ENCODE results near the gene OR2M3. TPM values are rescaled to one million over a fixed set of nuclear protein-coding genes. Genes with fewer than 3 reads are reported as not detected.

Gene OR2M3
- total RNA-seq, 2 donors from 2014 or later = not detected

DNA sequence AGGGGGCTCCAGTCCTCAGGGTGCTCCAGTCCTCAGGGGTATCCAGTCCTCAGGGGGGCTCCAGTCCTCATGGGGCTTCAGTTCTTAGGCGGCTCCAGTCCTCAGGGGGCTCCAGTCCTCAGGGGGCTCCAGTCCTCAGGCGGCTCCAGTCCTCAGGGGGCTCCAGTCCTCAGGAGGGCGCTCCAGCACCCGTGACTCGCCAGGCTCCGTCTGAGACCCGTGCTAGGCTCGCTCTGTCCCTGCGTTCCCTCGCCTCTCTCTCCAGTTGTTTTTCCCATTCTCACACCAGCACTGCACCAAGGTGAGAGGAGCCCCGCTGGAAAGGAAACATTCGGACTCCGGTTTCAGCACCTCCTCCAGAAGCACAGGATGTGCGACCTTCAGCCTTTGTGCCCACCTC, 31.9 kb upstream of the OR2M3 start:
- Histone ChIP-seq H3K9ac (ENCODE audit: low read depth in 2 of 2, low read length in 2 of 2) (no peak overlapping the region), H3K9me3 (no peaks in the 10 kb centered on the region), H3K27ac (no peak overlapping the region), H3K4me1 (no peaks in the 10 kb centered on the region), H3K27me3 (no peaks in the 10 kb centered on the region), H3K4me3 (no peak overlapping the region), H3K36me3 (no peaks in the 10 kb centered on the region)
- TF ChIP-seq, protein P1, sequence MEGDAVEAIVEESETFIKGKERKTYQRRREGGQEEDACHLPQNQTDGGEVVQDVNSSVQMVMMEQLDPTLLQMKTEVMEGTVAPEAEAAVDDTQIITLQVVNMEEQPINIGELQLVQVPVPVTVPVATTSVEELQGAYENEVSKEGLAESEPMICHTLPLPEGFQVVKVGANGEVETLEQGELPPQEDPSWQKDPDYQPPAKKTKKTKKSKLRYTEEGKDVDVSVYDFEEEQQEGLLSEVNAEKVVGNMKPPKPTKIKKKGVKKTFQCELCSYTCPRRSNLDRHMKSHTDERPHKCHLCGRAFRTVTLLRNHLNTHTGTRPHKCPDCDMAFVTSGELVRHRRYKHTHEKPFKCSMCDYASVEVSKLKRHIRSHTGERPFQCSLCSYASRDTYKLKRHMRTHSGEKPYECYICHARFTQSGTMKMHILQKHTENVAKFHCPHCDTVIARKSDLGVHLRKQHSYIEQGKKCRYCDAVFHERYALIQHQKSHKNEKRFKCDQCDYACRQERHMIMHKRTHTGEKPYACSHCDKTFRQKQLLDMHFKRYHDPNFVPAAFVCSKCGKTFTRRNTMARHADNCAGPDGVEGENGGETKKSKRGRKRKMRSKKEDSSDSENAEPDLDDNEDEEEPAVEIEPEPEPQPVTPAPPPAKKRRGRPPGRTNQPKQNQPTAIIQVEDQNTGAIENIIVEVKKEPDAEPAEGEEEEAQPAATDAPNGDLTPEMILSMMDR (IDR thresholded peaks at IDR 0.05) = no peak
- intact Hi-C loops (cut with DNase I) = no loop called here
- DNase-seq = no peak

DNA sequence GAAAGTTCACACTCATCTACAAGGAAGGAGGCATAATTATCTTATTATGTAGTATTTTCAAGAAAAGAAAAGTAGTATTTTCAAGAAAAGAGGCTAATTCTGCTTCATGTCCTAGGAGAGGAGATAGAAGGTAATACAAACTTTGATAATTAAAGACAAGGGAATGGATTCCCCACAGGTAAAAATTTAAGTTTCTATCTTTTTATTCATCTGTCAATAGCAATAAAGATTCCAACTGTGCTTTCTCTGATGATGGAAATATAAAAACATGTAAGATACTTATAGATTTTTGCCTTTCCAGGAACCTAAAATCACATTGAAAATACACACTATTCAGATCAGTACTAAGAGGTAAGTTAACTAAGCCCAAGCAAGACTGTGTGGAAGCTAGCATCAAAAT, 22.5 kb upstream of the OR2M3 start, which contains the start of gene OR2M2:
Gene OR2M2 (plus strand): TSS at position 301 of the 400 bp plus-strand sequence. CDS start 5,165 bp downstream, outside the sequence.
- Histone ChIP-seq H3K9ac (ENCODE audit: low read depth in 2 of 2, low read length in 2 of 2) (no peak within 1 kb of the TSS), H3K4me3 (no peak within 1 kb of the TSS), H3K9me3 (no peaks in the 10 kb centered on the region), H3K27ac (no peak within 1 kb of the TSS), H3K36me3 (no peaks in the 10 kb centered on the region), H3K27me3 (no peaks in the 10 kb centered on the region), H3K4me1 (no peaks in the 10 kb centered on the region)
- DNase-seq = no peak
- TF ChIP-seq, protein P1 (IDR thresholded peaks at IDR 0.05) = no peak
- intact Hi-C loops (cut with DNase I) = no loop called here

DNA sequence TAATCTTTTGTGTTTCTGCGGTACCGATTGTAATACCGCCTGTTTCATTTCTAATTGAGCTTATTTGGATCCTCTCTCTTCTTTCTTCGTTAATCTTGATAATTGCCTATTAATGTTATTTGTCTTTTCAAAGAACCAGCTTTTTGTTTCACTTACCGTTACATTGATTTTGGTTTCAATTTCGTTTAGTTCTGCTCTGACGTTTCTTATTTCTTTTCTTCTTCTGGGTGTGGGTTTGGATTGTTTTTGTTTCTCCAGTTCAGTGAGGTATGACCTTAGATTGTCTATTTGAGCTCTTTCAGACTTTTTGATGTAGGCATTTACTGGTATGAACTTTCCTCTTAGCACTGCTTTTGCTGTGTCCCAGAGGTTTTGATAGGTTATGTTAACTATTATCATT, 13.1 kb upstream of the OR2M3 start:
- Histone ChIP-seq H3K9ac (ENCODE audit: low read depth in 2 of 2, low read length in 2 of 2) (no peak overlapping the region), H3K9me3 (no peaks in the 10 kb centered on the region), H3K27ac (no peak overlapping the region), H3K27me3 (no peaks in the 10 kb centered on the region), H3K36me3 (no peaks in the 10 kb centered on the region), H3K4me3 (no peak overlapping the region), H3K4me1 (no peaks in the 10 kb centered on the region)
- no peak for DNase-seq
- TF ChIP-seq, protein P1 (IDR thresholded peaks at IDR 0.05) = no peak
- intact Hi-C loops (cut with DNase I) = no loop called here

DNA sequence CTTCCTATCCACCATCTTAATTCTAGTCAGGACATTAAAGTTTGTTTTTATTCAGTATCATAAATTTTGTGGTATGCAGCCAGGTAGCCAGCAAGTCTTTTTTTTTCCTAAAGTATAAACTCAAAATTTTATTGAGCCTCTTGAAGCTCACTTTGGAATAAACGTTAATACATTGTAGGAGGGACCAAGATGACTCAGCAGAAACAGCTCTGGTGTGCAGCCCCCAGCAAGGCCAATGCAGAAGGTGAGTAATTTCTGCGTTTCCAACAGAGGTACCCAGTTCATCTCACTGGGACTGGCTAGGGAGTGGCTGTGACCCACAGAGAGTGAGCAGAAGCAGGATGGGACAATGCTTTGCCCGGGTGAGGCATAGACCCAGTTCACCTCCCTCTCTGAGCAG, 9.7 kb upstream of the OR2M3 start:
- Histone ChIP-seq H3K27me3 (no peaks in the 10 kb centered on the region), H3K4me3 (no peak overlapping the region), H3K9me3 (no peaks in the 10 kb centered on the region), H3K27ac (no peak overlapping the region), H3K9ac (ENCODE audit: low read depth in 2 of 2, low read length in 2 of 2) (no peak overlapping the region), H3K4me1 (no peaks in the 10 kb centered on the region), H3K36me3 (no peaks in the 10 kb centered on the region)
- no peak for DNase-seq
- intact Hi-C loops (cut with DNase I) = no loop called here
- TF ChIP-seq, protein P1 (IDR thresholded peaks at IDR 0.05) = no peak

DNA sequence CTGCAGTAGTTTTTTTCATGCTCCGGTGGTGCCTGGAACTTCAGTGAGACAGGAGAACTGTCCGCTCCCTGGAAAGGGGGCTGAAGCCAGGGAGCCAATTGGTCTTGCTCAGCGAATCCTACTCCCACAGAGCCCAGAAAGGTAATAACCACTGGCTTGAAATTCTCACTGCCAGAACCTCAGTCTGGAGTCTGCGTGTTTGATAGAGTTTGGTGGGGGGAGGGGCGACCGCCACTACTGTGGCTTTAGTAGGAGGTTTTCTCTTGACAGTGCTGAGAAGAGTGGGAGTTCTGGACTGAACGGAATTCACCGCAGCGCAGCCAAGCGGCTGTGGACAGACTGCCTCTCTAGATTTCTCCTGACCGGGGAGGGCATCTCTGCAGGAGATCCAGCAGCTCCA, 8.0 kb upstream of the OR2M3 start:
- intact Hi-C loops (cut with DNase I) = no loop called here
- Histone ChIP-seq H3K27me3 (no peaks in the 10 kb centered on the region), H3K4me1 (no peaks in the 10 kb centered on the region), H3K27ac (no peak overlapping the region), H3K9me3 (no peaks in the 10 kb centered on the region), H3K36me3 (no peaks in the 10 kb centered on the region), H3K4me3 (no peak overlapping the region), H3K9ac (ENCODE audit: low read depth in 2 of 2, low read length in 2 of 2) (no peak overlapping the region)
- no peak for DNase-seq
- TF ChIP-seq, protein P1 (IDR thresholded peaks at IDR 0.05) = no peak

DNA sequence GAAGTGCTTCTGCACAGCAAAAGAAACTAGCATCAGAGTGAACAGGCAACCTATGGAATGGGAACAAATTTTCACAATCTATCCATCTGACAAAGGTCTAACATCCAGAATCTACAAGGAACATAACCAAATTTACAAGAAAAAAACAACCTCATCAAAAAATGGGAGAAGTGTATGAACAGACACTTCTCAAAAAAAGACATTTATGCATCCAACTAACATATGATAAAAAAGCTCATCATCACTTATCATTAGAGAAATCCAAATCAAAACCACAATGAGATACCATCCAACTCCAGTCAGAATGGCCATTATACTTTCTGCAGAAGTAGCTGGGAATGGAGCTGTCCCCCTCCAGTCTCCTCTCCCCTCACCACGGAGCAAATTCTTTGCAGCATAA, 2.9 kb upstream of the OR2M3 start:
- H3K4me3 ChIP-seq = no peak overlapping the region
- H3K27ac ChIP-seq = no peak overlapping the region
- no peak overlapping the region for H3K9ac ChIP-seq (ENCODE audit: low read depth in 2 of 2, low read length in 2 of 2)
- TF ChIP-seq, protein P1 (IDR thresholded peaks at IDR 0.05) = no peak
- no peak for DNase-seq
- no peaks in the 10 kb centered on the region for H3K9me3 ChIP-seq
- no peaks in the 10 kb centered on the region for H3K36me3 ChIP-seq
- no peaks in the 10 kb centered on the region for H3K4me1 ChIP-seq
- H3K27me3 ChIP-seq = no peaks in the 10 kb centered on the region
- intact Hi-C loops (cut with DNase I) = no loop called here

Measured in colonic mucosa (tissue), 4 donors.